Measurements from ENCODE around the gene S1PR4. TPM values are rescaled to one million over a fixed set of nuclear protein-coding genes. Genes with fewer than 3 reads are reported as not detected.
A peak's percentile ranks its signal among the peaks of the same experiment; 100 is the strongest.

Gene S1PR4
- total and polyA plus RNA-seq, 2 of the 13 experiments (the other 11 are each of a cell fraction or from before 2014, with no cell fraction given): 0.07 to 0.09 TPM

GRCh38 chr19:3210347-3211017 lies 31.9 kb downstream of the S1PR4 start (continued):
- TF ChIP-seq ZNF749 (CRISPR knock-in tag; IDR thresholded peaks at IDR 0.05; ENCODE audit: borderline replicate concordance): no peak
- TF ChIP-seq JUND (CRISPR knock-in tag; IDR thresholded peaks at IDR 0.05): no peak
- TF ChIP-seq PCBP2 (optimal IDR thresholded peaks at IDR 0.05; ENCODE audit: low read depth, low read length, poor library complexity, severe bottlenecking): no peak

GRCh38 chr19:3211191-3211590 lies 32.6 kb downstream of the S1PR4 start:
- no peak for TF ChIP-seq ZNF329 (CRISPR knock-in tag; IDR thresholded peaks at IDR 0.05; ENCODE audit: low read depth)
- TF ChIP-seq CEBPZ (IDR thresholded peaks at IDR 0.05; ENCODE audit: low read length): no peak
- no peak for TF ChIP-seq RAD21 (CRISPR knock-in tag; IDR thresholded peaks at IDR 0.05)
- TF ChIP-seq ZNF598 (CRISPR knock-in tag; IDR thresholded peaks at IDR 0.05; ENCODE audit: borderline replicate concordance): no peak
- no peak for TF ChIP-seq ZNF792 (CRISPR knock-in tag; IDR thresholded peaks at IDR 0.05)
- no peak for TF ChIP-seq ZNF441 (CRISPR knock-in tag; IDR thresholded peaks at IDR 0.05; ENCODE audit: borderline replicate concordance)
- TF ChIP-seq ZBTB44 (CRISPR knock-in tag; IDR thresholded peaks at IDR 0.05): no peak
- TF ChIP-seq ZBTB38 (CRISPR knock-in tag; IDR thresholded peaks at IDR 0.05): no peak
- TF ChIP-seq DMAP1 (CRISPR knock-in tag; IDR thresholded peaks at IDR 0.05): no peak
- no peak for TF ChIP-seq ZNF562 (CRISPR knock-in tag; IDR thresholded peaks at IDR 0.05; ENCODE audit: borderline replicate concordance)
- no peak for TF ChIP-seq GMEB2 (CRISPR knock-in tag; IDR thresholded peaks at IDR 0.05; ENCODE audit: low read depth)
- H3K9ac ChIP-seq (ENCODE audit: insufficient read depth, low read depth, low read length): no peak overlapping the region
- no peaks in the 10 kb centered on the region for H3K9me3 ChIP-seq (ENCODE audit: low read length)
- H3K4me3 ChIP-seq (replicated peaks in 1 of 3; ENCODE audit: insufficient read depth in 1 of 3, low read depth in 2 of 3, low read length in 3 of 3): no peak overlapping the region
- H3K36me3 ChIP-seq (replicated peaks in 1 of 2; ENCODE audit: control insufficient read depth in 1 of 2, insufficient read depth in 2 of 2, low read length in 2 of 2): peaks cover 5 to 6% of the 10 kb centered on the region in 2 experiments; a peak in 3 of 5 replicates
- no TSS peak for BruUV-seq (replicated peaks)
- H3K4me1 ChIP-seq (ENCODE audit: insufficient read depth, low read length): peaks cover 12% of the 10 kb centered on the region
- no peak for FAIRE-seq
- in situ Hi-C loops (cut with HindIII; ENCODE audit: extremely low pct_ligation_motif_present, low pct_unique_long_range_greater_than_20kb): no loop called here
- H4K20me1 ChIP-seq (ENCODE audit: insufficient read depth, low read length): no peaks in the 10 kb centered on the region; the same call in 1 of the 2 replicates
- intact Hi-C loops (cut with micrococcal nuclease; ENCODE audit: unreplicated experiment): no loop called here
- H3K79me2 ChIP-seq (ENCODE audit: insufficient read depth, low read length): no peaks in the 10 kb centered on the region
- H3K27me3 ChIP-seq (ENCODE audit: control insufficient read depth in 1 of 2, insufficient read depth in 2 of 2, low read length in 2 of 2): no peaks in the 10 kb centered on the region
- DNase-seq (ENCODE audit: low spot score): no peak
- H3K4me2 ChIP-seq (ENCODE audit: low read depth, low read length): no peak overlapping the region
- H2AFZ ChIP-seq (ENCODE audit: low read length): no peak overlapping the region
- ChIA-PET POLR2A (no interaction called here), CTCF (ENCODE audit: low intra/inter-chr PET ratio, low total read pairs) (interaction anchor here (1.1 kb wide), 1 partner anchor 249 kb away, joined by 3 read pairs; no protein-coding TSS in a partner anchor)
- no peak overlapping the region for H3K27ac ChIP-seq (ENCODE audit: extremely low read length, insufficient read depth, low read length)
- WGBS (ENCODE audit: low lambda C conversion rate): 66% methylated on average over 11 of the region's 12 CpGs
- ATAC-seq: peak; percentile 14; the same call in 2 of the 3 replicates

Data from HepG2 (cell line).